ENCODE results near the gene KCNQ1OT1.

- TF ChIP-seq CTCF (IDR thresholded peaks at IDR 0.05; ENCODE audit: low read depth, low read length) (no peak), EZH2phosphoT487 (IDR thresholded peaks at IDR 0.05; ENCODE audit: low read depth) (no peak)
Observed at GRCh38 chr11:2683806-2684205, 16.0 kb downstream of the KCNQ1OT1 start.

Data from OCI-LY3 (cell line).